Naive thymus-derived CD4-positive, alpha-beta T cell (primary cell): ENCODE data around the gene HOXA3. TPM values are rescaled to one million over a fixed set of nuclear protein-coding genes. Genes with fewer than 3 reads are reported as not detected.

Experiments
- ATAC-seq: fragments of 150-1000 bp; cut with Tn5 transposase; 2 replicates; pipeline ENCODE4 v1.10.0; 2021; ENCODE audit warnings: mild to moderate bottlenecking, moderate library complexity
- CTCF ChIA-PET: fragments of 350-600 bp; sonication (Branson Sonifier 250); formaldehyde crosslinking; loops from one replicate; lab custom pipeline; 2021; ENCODE audit warnings: antibody characterized with exemption; lab: Charles Lee
- POLR2A ChIA-PET: fragments of 350-600 bp; sonication (Branson Sonifier 250); formaldehyde crosslinking; loops from one replicate; lab custom pipeline; 2021; ENCODE audit warnings: antibody characterized with exemption, inconsistent platforms; lab: Charles Lee
- DNase-seq, 9 donors: peaks; one replicate each; pipeline versions ENCODE4 v3.0.0 to v3.0.0-alpha.2; 2020 to 2022; ENCODE audit warnings: mixed read lengths in 1 of 9
- H3K27ac ChIP-seq: one replicate; pipeline ENCODE4 v1.7.0; 2013; ENCODE audit warnings: mild to moderate bottlenecking, low read depth, low read length, moderate library complexity
- H3K27me3 ChIP-seq, 2 donors: one replicate each; pipeline ENCODE4 v1.7.0; 2013; ENCODE audit warnings: low read length in 2 of 2, mild to moderate bottlenecking in 2 of 2, moderate library complexity in 2 of 2; ENCODE audit not compliant: control insufficient read depth in 2 of 2, insufficient read depth in 2 of 2
- H3K36me3 ChIP-seq, 3 experiments: 1 replicate in 2 of 3; 2 replicates in 1 of 3; pipeline ENCODE4 v1.7.0; 2013; ENCODE audit warnings: low read length in 3 of 3, mild to moderate bottlenecking in 3 of 3, moderate library complexity in 1 of 3; ENCODE audit not compliant: insufficient read depth in 3 of 3, control insufficient read depth in 2 of 3
- H3K4me1 ChIP-seq, 2 donors: one replicate each; pipeline ENCODE4 v1.7.0; 2013; ENCODE audit warnings: low read length in 2 of 2, mild to moderate bottlenecking in 2 of 2, moderate library complexity in 1 of 2; ENCODE audit not compliant: control insufficient read depth in 2 of 2, insufficient read depth in 2 of 2
- H3K4me3 ChIP-seq: 2 replicates; pipeline ENCODE4 v1.7.0; 2013; ENCODE audit warnings: mild to moderate bottlenecking, low read length
- H3K9me3 ChIP-seq, 3 experiments: 1 replicate in 2 of 3; 2 replicates in 1 of 3; pipeline ENCODE4 v1.7.0; 2013; ENCODE audit warnings: low read length in 3 of 3; ENCODE audit not compliant: control insufficient read depth in 2 of 3
- H3K27ac Mint-ChIP-seq, 9 donors: one replicate each; pipeline ENCODE4 v1.8.0; 2020 to 2022; ENCODE audit warnings: mixed read lengths in 9 of 9, mild to moderate bottlenecking in 8 of 9, moderate library complexity in 5 of 9, inconsistent platforms in 2 of 9
- H3K27me3 Mint-ChIP-seq, 5 donors: one replicate each; pipeline ENCODE4 v1.8.0; 2021 to 2022; ENCODE audit warnings: mixed read lengths in 5 of 5, mild to moderate bottlenecking in 1 of 5
- H3K36me3 Mint-ChIP-seq, 5 donors: one replicate each; pipeline ENCODE4 v1.8.0; 2020 to 2022; ENCODE audit warnings: mixed read lengths in 5 of 5, mild to moderate bottlenecking in 3 of 5, inconsistent platforms in 1 of 5
- H3K4me1 Mint-ChIP-seq, 7 donors: one replicate each; pipeline ENCODE4 v1.8.0; 2020 to 2022; ENCODE audit warnings: mixed read lengths in 7 of 7, mild to moderate bottlenecking in 3 of 7, inconsistent platforms in 1 of 7
- H3K4me3 Mint-ChIP-seq, 10 donors: one replicate each; pipeline ENCODE4 v1.8.0; 2020 to 2022; ENCODE audit warnings: mild to moderate bottlenecking in 10 of 10, mixed read lengths in 10 of 10, moderate library complexity in 6 of 10, inconsistent platforms in 2 of 10
- H3K9me3 Mint-ChIP-seq, 11 donors: one replicate each; pipeline ENCODE4 v1.8.0; 2020 to 2022; ENCODE audit warnings: mixed read lengths in 11 of 11, mild to moderate bottlenecking in 4 of 11, inconsistent platforms in 1 of 11, moderate library complexity in 1 of 11
- intact Hi-C, 2 donors: fragments of 100-400 bp; cut with micrococcal nuclease; formaldehyde crosslinking; loops; one replicate each; pipeline ENCODE4 v1.15.1; 2023
- polyA plus RNA-seq, 2 donors: library from polyadenylated mRNA; unstranded; fragments of 300-500 nt; fragmentation: Illumina TruSeq; gene quantifications; one replicate each; pipeline ENCODE4 v1.2.3, GENCODE V29; 2021
- total RNA-seq, 6 experiments: library from RNA in 5 of 6; stranded (reverse) in 5 of 6; gene quantifications; 1 replicate in 5 of 6; 2 replicates in 1 of 6; pipeline ENCODE4 v1.2.3 and lab custom pipeline; 2021 to 2026

Gene HOXA3
- total and polyA plus RNA-seq, 7 experiments from 2014 or later = 0.12 TPM; not detected in 6

DNA sequence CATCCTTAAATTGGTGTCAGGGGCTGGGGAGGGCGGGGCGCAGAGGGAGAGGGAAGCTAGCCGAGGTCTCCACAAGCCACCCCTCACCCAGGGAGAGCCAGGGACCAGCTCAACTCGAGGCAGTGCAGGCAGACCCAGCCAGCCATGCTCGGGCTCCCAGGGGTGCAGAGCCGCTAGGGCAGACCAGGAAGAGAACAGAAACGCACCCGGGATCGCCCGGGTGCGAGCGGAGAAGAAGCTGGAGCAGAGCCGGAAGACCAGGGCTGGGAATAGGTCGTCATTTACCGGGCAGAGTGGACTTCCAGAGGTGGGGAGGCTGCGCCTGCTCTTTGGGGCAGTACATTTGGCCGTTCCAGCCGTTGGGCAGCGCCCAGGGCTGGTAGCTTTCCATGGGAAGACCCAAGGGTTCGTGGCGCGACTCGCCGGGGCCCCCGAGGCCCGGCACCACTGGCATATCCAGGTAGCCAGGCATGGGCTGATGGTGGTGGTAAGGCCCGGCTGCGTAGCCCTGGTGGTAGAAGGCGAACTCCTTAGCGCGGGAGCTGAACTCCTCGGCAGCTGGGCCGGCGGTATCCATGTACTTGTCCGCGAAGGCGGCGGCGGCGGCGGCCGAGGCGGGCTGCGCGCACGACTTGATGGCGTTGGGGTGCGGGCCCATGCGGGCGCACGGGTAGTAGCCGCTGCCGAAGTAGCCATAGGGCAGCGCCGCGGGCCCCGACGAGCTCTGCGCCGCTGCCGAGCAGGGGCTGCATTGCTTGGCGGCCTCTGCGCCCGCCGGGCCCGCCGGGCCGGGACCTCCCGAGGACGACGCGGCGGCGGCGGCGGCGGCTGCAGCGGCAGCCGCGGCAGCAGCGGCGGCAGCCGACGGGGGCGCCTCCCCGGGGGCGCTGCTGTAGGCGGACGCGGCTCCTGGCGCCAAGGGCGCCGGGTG is 46.8 kb upstream of the HOXA3 start:
- POLR2A ChIA-PET = interaction anchor here (1.3 kb wide), 1 partner anchor 25 kb away, joined by 4 read pairs; the partner anchor contains the start of gene HOXA10
- ATAC-seq (peak; percentile 11), DNase-seq (peak in 1 of 9 donors; percentile 21)
- intact Hi-C loops = loop anchor here (5.0 to 10.0 kb wide), 5 partner anchors 37 to 1756 kb away; partner anchors contain the start of gene TRIL (in 1 of the 2)
- peaks cover 84 to 87% (median 86%) of the 10 kb centered on the region in 5 donors for H3K27me3 Mint-ChIP-seq
- no peaks in the 10 kb centered on the region for H3K36me3 ChIP-seq
- H3K9me3 Mint-ChIP-seq = peaks cover 0 to 12% (median 0%) of the 10 kb centered on the region in 11 donors
- peak overlapping the region in 9 of 10 donors; percentile 47 to 85 (median 69) for H3K4me3 Mint-ChIP-seq
- H3K27me3 ChIP-seq = peaks cover 30 to 63% of the 10 kb centered on the region in 2 donors
- H3K4me1 Mint-ChIP-seq = peaks cover 9 to 42% (median 39%) of the 10 kb centered on the region in 7 donors
- CTCF ChIA-PET = interaction anchor here (1.0 to 1.7 kb wide), 4 partner anchors 11 to 822 kb away, joined by 3 to 6 read pairs (median 3); no protein-coding TSS in a partner anchor
- H3K36me3 Mint-ChIP-seq = peaks cover 0 to 5% (median 0%) of the 10 kb centered on the region in 5 donors
- peaks cover 15 to 18% of the 10 kb centered on the region in 2 donors for H3K4me1 ChIP-seq
- peak overlapping the region in 2 of 9 donors; percentile 66 to 80 for H3K27ac Mint-ChIP-seq
- H3K9me3 ChIP-seq = no peaks in the 10 kb centered on the region
- H3K4me3 ChIP-seq = no peak overlapping the region
- no peak overlapping the region for H3K27ac ChIP-seq

- Histone ChIP-seq H3K27ac (no peak overlapping the region), H3K4me1 (peaks cover 15 to 20% of the 10 kb centered on the region in 2 donors), H3K36me3 (no peaks in the 10 kb centered on the region), H3K4me3 (no peak overlapping the region), H3K9me3 (no peaks in the 10 kb centered on the region), H3K27me3 (peaks cover 35 to 69% of the 10 kb centered on the region in 2 donors)
- Mint-ChIP-seq H3K4me3 (peak overlapping the region in 9 of 10 donors; percentile 14 to 78 (median 68)), H3K27ac (peak overlapping the region in 5 of 9 donors; percentile 17 to 71 (median 50)), H3K4me1 (peaks cover 9 to 47% (median 41%) of the 10 kb centered on the region in 7 donors), H3K36me3 (peaks cover 0 to 5% (median 0%) of the 10 kb centered on the region in 5 donors), H3K9me3 (peaks cover 0 to 12% (median 0%) of the 10 kb centered on the region in 11 donors), H3K27me3 (peaks cover 84 to 88% (median 86%) of the 10 kb centered on the region in 5 donors)
- DNase-seq = no peak
- ChIA-PET CTCF (interaction anchor here (0.7 to 1.7 kb wide), 5 partner anchors 10 to 823 kb away, joined by 3 to 6 read pairs (median 3); no protein-coding TSS in a partner anchor), POLR2A (interaction anchor here (1.3 kb wide), 1 partner anchor 24 kb away, joined by 4 read pairs; the partner anchor contains the start of gene HOXA10)
- intact Hi-C loops = loop anchor here (5.0 to 10.0 kb wide), 5 partner anchors 36 to 1757 kb away; partner anchors contain the start of gene TRIL (in 1 of the 2)
- ATAC-seq = no peak
Observed at GRCh38 chr7:27198138-27198841, 45.9 kb upstream of the HOXA3 start.

DNA sequence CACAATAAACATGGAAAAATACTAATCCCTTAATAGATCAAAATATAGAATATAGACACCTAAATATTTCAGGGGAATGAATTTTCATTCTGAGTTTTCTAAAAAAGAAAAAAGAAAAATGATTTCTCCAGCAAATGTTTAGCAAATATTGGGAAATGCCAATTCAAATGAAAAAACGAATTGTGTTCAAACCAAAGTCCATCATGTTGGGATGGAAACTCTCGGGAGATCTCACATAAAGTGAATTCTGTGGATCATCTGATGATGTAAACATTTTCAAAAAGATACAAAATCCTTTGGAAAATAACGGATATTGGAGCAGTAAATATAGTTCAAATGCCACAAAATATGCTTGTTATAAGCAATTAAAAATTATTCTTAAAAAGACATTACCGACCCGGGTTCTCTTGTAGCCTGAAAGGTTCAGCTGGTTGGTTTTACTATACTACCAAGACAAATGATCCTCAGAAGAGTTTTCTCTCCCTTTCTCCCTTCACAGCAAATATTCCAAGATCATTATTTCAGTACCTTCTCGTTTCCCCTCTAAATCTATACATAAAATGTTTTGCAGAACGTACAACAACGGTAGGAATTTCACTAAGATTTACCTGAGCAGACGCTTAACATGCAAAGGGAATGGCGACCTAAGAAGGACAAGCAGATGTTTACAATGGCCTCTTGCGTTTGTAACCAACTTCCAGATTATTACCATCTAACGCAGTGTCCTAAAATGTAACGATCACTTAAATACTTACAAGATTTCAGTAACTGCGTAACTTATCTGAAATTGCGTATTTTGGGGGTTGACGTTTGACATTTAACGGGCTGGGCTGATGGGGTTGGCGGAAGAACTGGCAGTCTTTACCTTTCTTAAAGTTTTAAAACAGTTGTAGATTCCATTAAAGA is 45.0 kb upstream of the HOXA3 start:
- Histone ChIP-seq H3K27me3 (peaks cover 40 to 70% of the 10 kb centered on the region in 2 donors), H3K4me1 (peaks cover 20 to 25% of the 10 kb centered on the region in 2 donors), H3K36me3 (no peaks in the 10 kb centered on the region), H3K27ac (no peak overlapping the region), H3K9me3 (no peaks in the 10 kb centered on the region), H3K4me3 (no peak overlapping the region)
- peaks cover 9 to 51% (median 43%) of the 10 kb centered on the region in 7 donors for H3K4me1 Mint-ChIP-seq
- CTCF ChIA-PET = interaction anchor here (0.7 to 1.7 kb wide), 2 partner anchors 37 to 824 kb away, joined by 3 to 6 read pairs; no protein-coding TSS in a partner anchor
- H3K27ac Mint-ChIP-seq = peak overlapping the region in 2 of 9 donors; percentile 3 to 71
- DNase-seq (no peak), ATAC-seq (no peak)
- H3K9me3 Mint-ChIP-seq = peaks cover 0 to 12% (median 0%) of the 10 kb centered on the region in 11 donors
- peak overlapping the region in 3 of 10 donors; percentile 44 to 69 (median 68) for H3K4me3 Mint-ChIP-seq
- H3K27me3 Mint-ChIP-seq = peaks cover 80 to 86% (median 81%) of the 10 kb centered on the region in 5 donors
- POLR2A ChIA-PET = no interaction called here
- H3K36me3 Mint-ChIP-seq = peaks cover 0 to 5% (median 0%) of the 10 kb centered on the region in 5 donors
- intact Hi-C loops = loop anchor here (2.0 to 10.0 kb wide), 6 partner anchors 35 to 1757 kb away; partner anchors contain the start of gene TRIL (in 1 of the 2)

DNA sequence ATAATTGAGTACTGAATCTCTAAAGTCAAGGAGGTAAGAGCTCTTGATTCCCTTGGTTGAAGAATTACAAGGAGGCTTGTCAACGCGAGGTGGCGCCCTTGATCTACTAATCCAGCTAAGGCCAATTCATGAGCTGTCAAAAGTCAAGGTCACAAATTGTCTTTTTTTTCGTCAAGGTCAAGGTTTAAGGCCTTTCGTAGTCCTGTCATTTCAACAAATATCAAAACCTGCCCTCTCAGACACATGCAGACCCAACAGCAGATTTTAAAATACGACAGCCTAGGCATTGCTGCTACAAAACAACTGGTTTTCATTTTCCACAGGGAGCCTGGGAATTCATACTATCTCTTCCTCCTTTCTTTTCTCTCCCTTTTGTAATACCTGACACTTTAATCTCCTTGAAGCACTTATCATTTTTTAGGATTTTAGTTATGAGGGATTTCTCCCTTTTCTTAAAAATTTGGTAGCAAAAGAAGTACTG is 43.9 kb upstream of the HOXA3 start:
- POLR2A ChIA-PET = interaction anchor here (0.7 kb wide), 1 partner anchor 723 kb away, joined by 3 read pairs; no protein-coding TSS in a partner anchor
- intact Hi-C loops = loop anchor here (1.0 to 10.0 kb wide), 15 partner anchors 34 to 1758 kb away; partner anchors contain the start of gene TRIL (in 1 of the 2)
- H3K36me3 ChIP-seq = no peaks in the 10 kb centered on the region
- CTCF ChIA-PET = interaction anchor here (0.6 to 2.4 kb wide), 19 partner anchors 9 to 901 kb away, joined by 3 to 17 read pairs (median 4); no protein-coding TSS in a partner anchor
- H3K27me3 Mint-ChIP-seq = peaks cover 78 to 85% (median 80%) of the 10 kb centered on the region in 5 donors
- peak; percentile 62 to 82 (median 72) for DNase-seq
- peaks cover 9 to 47% (median 36%) of the 10 kb centered on the region in 7 donors for H3K4me1 Mint-ChIP-seq
- H3K27ac Mint-ChIP-seq = peak overlapping the region in 2 of 9 donors; percentile 69
- H3K27me3 ChIP-seq = peaks cover 37 to 69% of the 10 kb centered on the region in 2 donors
- H3K36me3 Mint-ChIP-seq = peaks cover 0 to 5% (median 0%) of the 10 kb centered on the region in 5 donors
- H3K4me3 Mint-ChIP-seq = no peak overlapping the region
- H3K27ac ChIP-seq = no peak overlapping the region
- no peak overlapping the region for H3K4me3 ChIP-seq
- ATAC-seq = peak; percentile 55
- peaks cover 19 to 34% of the 10 kb centered on the region in 2 donors for H3K4me1 ChIP-seq
- H3K9me3 ChIP-seq = no peaks in the 10 kb centered on the region
- H3K9me3 Mint-ChIP-seq = peaks cover 0 to 12% (median 0%) of the 10 kb centered on the region in 11 donors

- Mint-ChIP-seq H3K4me1 (peaks cover 6 to 40% (median 28%) of the 10 kb centered on the region in 7 donors), H3K27me3 (peaks cover 82 to 88% (median 85%) of the 10 kb centered on the region in 5 donors), H3K9me3 (peaks cover 0 to 12% (median 0%) of the 10 kb centered on the region in 11 donors), H3K4me3 (peak overlapping the region in 2 of 10 donors; percentile 5 to 51), H3K36me3 (peaks cover 0 to 2% (median 0%) of the 10 kb centered on the region in 5 donors), H3K27ac (no peak overlapping the region)
- Histone ChIP-seq H3K4me1 (peaks cover 9 to 23% of the 10 kb centered on the region in 2 donors), H3K27me3 (peaks cover 28 to 70% of the 10 kb centered on the region in 2 donors), H3K27ac (no peak overlapping the region), H3K9me3 (no peaks in the 10 kb centered on the region), H3K4me3 (no peak overlapping the region), H3K36me3 (no peaks in the 10 kb centered on the region)
- DNase-seq = no peak
- POLR2A ChIA-PET = no interaction called here
- CTCF ChIA-PET = interaction anchor here (0.5 to 2.4 kb wide), 12 partner anchors 11 to 885 kb away, joined by 3 to 17 read pairs (median 8); no protein-coding TSS in a partner anchor
- ATAC-seq = no peak
- intact Hi-C loops = loop anchor here (5.0 to 10.0 kb wide), 5 partner anchors 33 to 1760 kb away; partner anchors contain the start of gene TRIL (in 1 of the 2)
Observed at GRCh38 chr7:27194686-27195379, 42.5 kb upstream of the HOXA3 start.
